Body of pancreas (tissue), 4 donors: ENCODE measurements around the gene PDXP.

Experiments used
- CTCF ChIP-seq, 7 experiments: fragments of 450-650 bp in 4 of 7; fragments of 200-600 bp in 3 of 7; sonication (generic) in 3 of 7; IDR thresholded peaks; one replicate each; pipeline ENCODE4 v1.5.1; 2016 to 2019; ENCODE audit warnings: antibody characterized with exemption in 7 of 7
- POLR2A ChIP-seq, 3 donors: fragments of 450-650 bp; IDR thresholded peaks; one replicate each; pipeline ENCODE4 v1.6.1; 2016; ENCODE audit warnings: antibody characterized with exemption in 3 of 3, mild to moderate bottlenecking in 2 of 3

GRCh38 chr22:37650463-37651136, 7.9 kb upstream of the PDXP start:
- TF ChIP-seq CTCF (IDR thresholded peaks at IDR 0.05) (no peak), POLR2A (IDR thresholded peaks at IDR 0.05) (no peak)
